ENCODE results near the gene PLXNB3.
"Not testable (repeated sequence)": the region's sequence is repeated elsewhere in the genome, so short reads cannot be mapped to it uniquely, and the experiment has no call there.

DNA sequence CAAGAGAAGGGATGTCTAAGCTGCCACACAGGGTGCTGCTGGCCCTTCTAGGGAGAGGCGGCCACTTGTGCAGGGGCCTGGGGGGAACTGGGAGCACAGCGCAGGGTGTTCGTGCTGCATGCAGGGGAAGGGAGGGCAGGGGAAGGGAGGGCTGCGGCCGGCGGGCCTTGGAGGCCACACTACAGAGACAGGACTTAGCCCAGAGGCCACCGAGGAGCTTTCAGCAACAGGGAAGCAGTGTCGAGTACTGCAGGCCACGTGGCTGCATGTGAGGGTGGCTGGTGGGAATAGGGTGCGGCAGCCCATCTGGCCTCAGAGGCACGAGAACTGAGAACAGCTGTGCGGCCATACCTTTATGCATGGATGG, 19.0 kb upstream of the PLXNB3 start:
- not testable (repeated sequence) for TF ChIP-seq MAX (IDR thresholded peaks at IDR 0.05); CTCF (IDR thresholded peaks at IDR 0.05; ENCODE audit: low read depth, low read length, missing input control); YY1 (IDR thresholded peaks at IDR 0.05); JUND (IDR thresholded peaks at IDR 0.05)
